HepG2 (cell line): ENCODE data around the gene UBE2E1. TPM values are rescaled to one million over a fixed set of nuclear protein-coding genes. Genes with fewer than 3 reads are reported as not detected.
A peak's percentile ranks its signal among the peaks of the same experiment; 100 is the strongest.

ENCODE experiments used
- ATAC-seq: fragments of 200-7000 bp; cut with Tn5 transposase; 3 replicates; pipeline ENCODE4 v1.9.1; 2020; ENCODE audit warnings: mild to moderate bottlenecking, moderate library complexity
- BruUV-seq: library from RNA; stranded (reverse); fragments of 400-500 nt; replicated peaks from 2 replicates; lab custom pipeline; 2021; lab: Mats Ljungman, UMichigan
- CTCF ChIA-PET: fragments of 300-600 bp; formaldehyde crosslinking; extraction: SDS; loops from one replicate; lab custom pipeline; 2021; ENCODE audit warnings: low total read pairs, inconsistent platforms, low intra/inter-chr PET ratio; lab: Yijun Ruan, JAX
- POLR2A ChIA-PET: fragments of 350-600 bp; sonication (Branson Sonifier 250); formaldehyde crosslinking; loops from one replicate; lab custom pipeline; 2020; ENCODE audit warnings: antibody characterized with exemption, inconsistent platforms; lab: Yijun Ruan, JAX
- DNase-seq: peaks from one replicate; pipeline ENCODE4 v3.0.0-alpha.2; 2015; ENCODE audit warnings: low spot score
- FAIRE-seq: peaks from 3 replicates; lab custom pipeline; 2011; peaks lifted over from hg19 to GRCh38; lab: Jason Lieb, UNC
- H2AFZ ChIP-seq: one replicate; pipeline ENCODE4 v1.6.1; 2011; ENCODE audit warnings: low read length, inconsistent platforms
- H3K27ac ChIP-seq: fragments of 300-600 bp; 3 replicates; pipeline ENCODE4 v1.8.0; 2011; ENCODE audit warnings: mixed run types, mild to moderate bottlenecking, mixed read lengths, low read length, inconsistent platforms; ENCODE audit not compliant: insufficient read depth; ENCODE audit errors: extremely low read length
- H3K27me3 ChIP-seq, 2 experiments: fragments of 200-600 bp in 1 of 2; 2 replicates in 1 of 2; 3 replicates in 1 of 2; pipeline versions ENCODE4 v1.6.0 to v1.8.0; 2011; ENCODE audit warnings: low read length in 2 of 2, mild to moderate bottlenecking in 2 of 2, moderate library complexity in 2 of 2, inconsistent platforms in 1 of 2; ENCODE audit not compliant: insufficient read depth in 2 of 2, control insufficient read depth in 1 of 2
- H3K36me3 ChIP-seq, 2 experiments: fragments of 200-600 bp in 1 of 2; replicated peaks in 1 of 2; 2 replicates in 1 of 2; 3 replicates in 1 of 2; pipeline versions ENCODE4 v1.5.1 to v1.8.0; 2011; ENCODE audit warnings: low read length in 2 of 2, inconsistent platforms in 1 of 2; ENCODE audit not compliant: insufficient read depth in 2 of 2, control insufficient read depth in 1 of 2
- H3K4me1 ChIP-seq: 2 replicates; pipeline ENCODE4 v1.5.1; 2012; ENCODE audit warnings: low read length, inconsistent platforms; ENCODE audit not compliant: insufficient read depth
- H3K4me2 ChIP-seq: 2 replicates; pipeline ENCODE4 v1.6.0; 2011; ENCODE audit warnings: low read depth, low read length, inconsistent platforms
- H3K4me3 ChIP-seq, 3 experiments: fragments of 200-600 bp in 1 of 3; sonication (generic), shearing (Covaris generic) in 1 of 3; replicated peaks in 1 of 3; 2 replicates each; pipeline ENCODE4 v1.5.1; 2011 to 2016; ENCODE audit warnings: low read length in 3 of 3, inconsistent platforms in 2 of 3, low read depth in 2 of 3, mild to moderate bottlenecking in 2 of 3, control low read depth in 1 of 3, mixed read lengths in 1 of 3; ENCODE audit not compliant: insufficient read depth in 1 of 3
- H3K79me2 ChIP-seq: one replicate; pipeline ENCODE4 v1.6.1; 2011; ENCODE audit warnings: low read length, inconsistent platforms; ENCODE audit not compliant: insufficient read depth
- H3K9ac ChIP-seq: 2 replicates; pipeline ENCODE4 v1.6.0; 2011; ENCODE audit warnings: mild to moderate bottlenecking, low read depth, low read length, inconsistent platforms; ENCODE audit not compliant: insufficient read depth
- H3K9me3 ChIP-seq: 2 replicates; pipeline ENCODE4 v1.5.1; 2012; ENCODE audit warnings: mild to moderate bottlenecking, low read length
- H4K20me1 ChIP-seq: 2 replicates; pipeline ENCODE4 v1.6.0; 2011; ENCODE audit warnings: inconsistent platforms, mild to moderate bottlenecking, low read length, moderate library complexity; ENCODE audit not compliant: insufficient read depth
- ARNT ChIP-seq: fragments of 450-650 bp; IDR thresholded peaks from 2 replicates; pipeline ENCODE4 v1.6.1; 2017
- FOXK1 ChIP-seq: sonication (generic); formaldehyde crosslinking; IDR thresholded peaks from 2 replicates; pipeline ENCODE4 v1.4.0; 2020; ENCODE audit warnings: low read depth, missing genetic modification reagents, borderline replicate concordance
- HNF4G ChIP-seq, 2 experiments: sonication (generic) in 1 of 2; formaldehyde crosslinking in 1 of 2; IDR thresholded peaks; 2 replicates each; pipeline versions ENCODE4 v1.4.0 to v1.6.1; 2011 to 2020; ENCODE audit warnings: borderline replicate concordance in 2 of 2, low read depth in 2 of 2, mild to moderate bottlenecking in 2 of 2, low read length in 1 of 2, missing genetic modification reagents in 1 of 2, moderate library complexity in 1 of 2
- PCBP1 ChIP-seq: fragments of 200-400 bp; formaldehyde crosslinking; IDR thresholded peaks from 2 replicates; pipeline ENCODE4 v1.6.1; 2017; ENCODE audit warnings: mild to moderate bottlenecking, low read depth, low read length, borderline replicate concordance
- PITX1 ChIP-seq: sonication (generic); formaldehyde crosslinking; IDR thresholded peaks from 2 replicates; pipeline ENCODE4 v1.5.1; 2020; ENCODE audit warnings: mild to moderate bottlenecking, missing genetic modification reagents
- SMARCE1 ChIP-seq: fragments of 450-650 bp; IDR thresholded peaks from 2 replicates; pipeline ENCODE4 v1.6.1; 2017; ENCODE audit warnings: borderline replicate concordance
- TEAD2 ChIP-seq: sonication (generic); formaldehyde crosslinking; IDR thresholded peaks from 2 replicates; pipeline ENCODE4 v1.9.0; 2021; ENCODE audit warnings: missing genetic modification reagents
- ZKSCAN1 ChIP-seq: fragments of 150-350 bp; IDR thresholded peaks from 2 replicates; pipeline ENCODE4 v1.6.1; 2014; ENCODE audit warnings: low read length
- ZNF275 ChIP-seq: sonication (generic); formaldehyde crosslinking; IDR thresholded peaks from 2 replicates; pipeline ENCODE4 v1.8.0; 2022; ENCODE audit warnings: missing genetic modification reagents, mild to moderate bottlenecking, inconsistent platforms, borderline replicate concordance
- ZNF431 ChIP-seq: sonication (generic); formaldehyde crosslinking; IDR thresholded peaks from 2 replicates; pipeline ENCODE4 v1.9.0; 2022; ENCODE audit warnings: missing genetic modification reagents, low read depth, mild to moderate bottlenecking, borderline replicate concordance
- WGBS: methylation state at CpG from one replicate; pipeline ENCODE4 v1.1.6; 2017; ENCODE audit warnings: low lambda C conversion rate; 5-methylcytosine and 5-hydroxymethylcytosine counted together
- in situ Hi-C: cut with HindIII; loops from 2 replicates; pipeline ENCODE4 v1.10.0; 2017; ENCODE audit warnings: low pct_unique_long_range_greater_than_20kb; ENCODE audit not compliant: extremely low pct_ligation_motif_present
- intact Hi-C: fragments of 100-400 bp; cut with micrococcal nuclease; formaldehyde crosslinking; loops from one replicate; pipeline ENCODE4 v1.10.0; 2022; ENCODE audit not compliant: unreplicated experiment
- polyA plus RNA-seq, 8 experiments: library from polyadenylated mRNA; depleted of rRNA in 3 of 8; stranded (reverse) in 7 of 8; unstranded in 1 of 8; fragments of >200 nt; fragmentation: Illumina TruSeq in 4 of 8; extraction: Trizol in 4 of 8; gene quantifications; 2 replicates each; pipeline versions ENCODE4 v1.2.1 to v1.2.3, GENCODE V29; 2011 to 2016; ENCODE audit warnings: low read depth in 4 of 8, missing spikeins in 1 of 8, mixed read lengths in 1 of 8; ENCODE audit not compliant: insufficient read depth in 1 of 8
- total RNA-seq, 5 experiments: library from RNA; depleted of rRNA; stranded (reverse); fragments of >200 nt; fragmentation: Illumina TruSeq; extraction: Trizol; gene quantifications; 2 replicates each; pipeline ENCODE4 v1.2.3, GENCODE V29; 2016; ENCODE audit warnings: low read depth in 1 of 5
- TF ChIP-seq, protein P1 (sequence below): IDR thresholded peaks from 2 replicates; pipeline ENCODE4 v1.6.1; 2012; ENCODE audit warnings: low read length, improper control_type of control experiment
- TF ChIP-seq, protein P2 (sequence below): sonication (generic); formaldehyde crosslinking; IDR thresholded peaks from 2 replicates; pipeline ENCODE4 v1.4.0; 2020; ENCODE audit warnings: missing genetic modification reagents, borderline replicate concordance

The UBE2E1 gene
- total and polyA plus RNA-seq, 2 of the 13 experiments (the other 11 are each of a cell fraction or from before 2014, with no cell fraction given), result 55.4 to 61.8 TPM

DNA sequence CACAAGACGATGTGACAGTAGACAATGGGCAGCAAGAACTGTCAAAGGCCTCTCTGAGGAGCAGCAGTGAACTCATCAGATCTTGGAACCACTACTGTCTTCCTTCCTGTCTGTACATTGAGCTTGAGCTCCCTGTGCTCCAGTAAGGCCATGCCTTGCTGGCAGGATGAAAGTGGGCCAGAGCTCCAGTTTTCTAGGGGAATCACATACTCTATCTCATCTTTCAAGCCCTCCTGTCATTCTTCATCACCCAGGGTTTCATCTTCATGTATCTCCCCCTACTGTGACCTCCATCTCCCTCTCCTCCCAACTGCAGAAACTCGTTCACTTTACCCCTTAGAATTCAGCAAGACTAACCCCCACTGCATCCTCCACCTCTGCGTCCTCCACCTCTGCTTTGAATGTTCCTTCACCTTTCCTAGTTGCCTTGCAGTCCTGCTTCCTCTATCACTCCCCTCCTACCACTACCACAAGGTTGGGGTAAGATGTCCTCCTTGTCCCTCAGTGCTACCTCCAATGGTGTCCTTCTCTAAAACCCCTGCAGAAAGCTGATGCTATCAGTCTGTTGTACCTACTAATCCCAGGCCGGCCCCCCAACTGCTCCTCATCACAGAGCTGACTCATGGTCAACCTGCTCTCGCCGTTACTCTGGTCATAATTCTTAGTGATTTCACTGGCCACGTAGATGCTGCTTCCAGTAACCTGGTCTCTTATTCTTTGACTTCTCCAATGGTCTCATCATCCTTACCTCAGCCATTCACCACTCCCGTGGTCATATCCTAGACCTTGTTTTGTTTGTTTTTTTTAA lies 88.7 kb downstream of the UBE2E1 start:
- Histone ChIP-seq H3K4me1 (no peaks in the 10 kb centered on the region), H4K20me1 (no peaks in the 10 kb centered on the region), H3K9me3 (no peaks in the 10 kb centered on the region), H3K27me3 (no peaks in the 10 kb centered on the region), H3K79me2 (no peaks in the 10 kb centered on the region), H2AFZ (no peak overlapping the region), H3K4me2 (no peak overlapping the region), H3K27ac (no peak overlapping the region), H3K36me3 (peaks cover 6 to 30% of the 10 kb centered on the region in 2 experiments), H3K4me3 (no peak overlapping the region), H3K9ac (no peak overlapping the region)
- intact Hi-C loops (no loop called here), in situ Hi-C loops (no loop called here)
- CTCF ChIA-PET, result no interaction called here
- no peak for DNase-seq
- BruUV-seq, result no TSS peak
- POLR2A ChIA-PET, result no interaction called here
- peak; percentile 28 for ATAC-seq
- WGBS, result 94% methylated on average over 8 of the region's 8 CpGs
- no peak for FAIRE-seq
- TF ChIP-seq ZKSCAN1 (no peak), TEAD2 (CRISPR knock-in tag) (no peak), SMARCE1 (no peak), ZNF275 (CRISPR knock-in tag) (no peak), HNF4G (IDR thresholded peaks at IDR 0.05; ENCODE audit: borderline replicate concordance, low read depth, low read length) (no peak), HNF4G (CRISPR knock-in tag; IDR thresholded peaks at IDR 0.05; ENCODE audit: borderline replicate concordance, low read depth) (no peak), ZNF431 (CRISPR knock-in tag) (no peak), FOXK1 (CRISPR knock-in tag) (no peak), PCBP1 (no peak), PITX1 (CRISPR knock-in tag) (no peak), ARNT (no peak)
- TF ChIP-seq, protein P1, sequence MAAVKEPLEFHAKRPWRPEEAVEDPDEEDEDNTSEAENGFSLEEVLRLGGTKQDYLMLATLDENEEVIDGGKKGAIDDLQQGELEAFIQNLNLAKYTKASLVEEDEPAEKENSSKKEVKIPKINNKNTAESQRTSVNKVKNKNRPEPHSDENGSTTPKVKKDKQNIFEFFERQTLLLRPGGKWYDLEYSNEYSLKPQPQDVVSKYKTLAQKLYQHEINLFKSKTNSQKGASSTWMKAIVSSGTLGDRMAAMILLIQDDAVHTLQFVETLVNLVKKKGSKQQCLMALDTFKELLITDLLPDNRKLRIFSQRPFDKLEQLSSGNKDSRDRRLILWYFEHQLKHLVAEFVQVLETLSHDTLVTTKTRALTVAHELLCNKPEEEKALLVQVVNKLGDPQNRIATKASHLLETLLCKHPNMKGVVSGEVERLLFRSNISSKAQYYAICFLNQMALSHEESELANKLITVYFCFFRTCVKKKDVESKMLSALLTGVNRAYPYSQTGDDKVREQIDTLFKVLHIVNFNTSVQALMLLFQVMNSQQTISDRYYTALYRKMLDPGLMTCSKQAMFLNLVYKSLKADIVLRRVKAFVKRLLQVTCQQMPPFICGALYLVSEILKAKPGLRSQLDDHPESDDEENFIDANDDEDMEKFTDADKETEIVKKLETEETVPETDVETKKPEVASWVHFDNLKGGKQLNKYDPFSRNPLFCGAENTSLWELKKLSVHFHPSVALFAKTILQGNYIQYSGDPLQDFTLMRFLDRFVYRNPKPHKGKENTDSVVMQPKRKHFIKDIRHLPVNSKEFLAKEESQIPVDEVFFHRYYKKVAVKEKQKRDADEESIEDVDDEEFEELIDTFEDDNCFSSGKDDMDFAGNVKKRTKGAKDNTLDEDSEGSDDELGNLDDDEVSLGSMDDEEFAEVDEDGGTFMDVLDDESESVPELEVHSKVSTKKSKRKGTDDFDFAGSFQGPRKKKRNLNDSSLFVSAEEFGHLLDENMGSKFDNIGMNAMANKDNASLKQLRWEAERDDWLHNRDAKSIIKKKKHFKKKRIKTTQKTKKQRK, result no peak
- TF ChIP-seq, protein P2, sequence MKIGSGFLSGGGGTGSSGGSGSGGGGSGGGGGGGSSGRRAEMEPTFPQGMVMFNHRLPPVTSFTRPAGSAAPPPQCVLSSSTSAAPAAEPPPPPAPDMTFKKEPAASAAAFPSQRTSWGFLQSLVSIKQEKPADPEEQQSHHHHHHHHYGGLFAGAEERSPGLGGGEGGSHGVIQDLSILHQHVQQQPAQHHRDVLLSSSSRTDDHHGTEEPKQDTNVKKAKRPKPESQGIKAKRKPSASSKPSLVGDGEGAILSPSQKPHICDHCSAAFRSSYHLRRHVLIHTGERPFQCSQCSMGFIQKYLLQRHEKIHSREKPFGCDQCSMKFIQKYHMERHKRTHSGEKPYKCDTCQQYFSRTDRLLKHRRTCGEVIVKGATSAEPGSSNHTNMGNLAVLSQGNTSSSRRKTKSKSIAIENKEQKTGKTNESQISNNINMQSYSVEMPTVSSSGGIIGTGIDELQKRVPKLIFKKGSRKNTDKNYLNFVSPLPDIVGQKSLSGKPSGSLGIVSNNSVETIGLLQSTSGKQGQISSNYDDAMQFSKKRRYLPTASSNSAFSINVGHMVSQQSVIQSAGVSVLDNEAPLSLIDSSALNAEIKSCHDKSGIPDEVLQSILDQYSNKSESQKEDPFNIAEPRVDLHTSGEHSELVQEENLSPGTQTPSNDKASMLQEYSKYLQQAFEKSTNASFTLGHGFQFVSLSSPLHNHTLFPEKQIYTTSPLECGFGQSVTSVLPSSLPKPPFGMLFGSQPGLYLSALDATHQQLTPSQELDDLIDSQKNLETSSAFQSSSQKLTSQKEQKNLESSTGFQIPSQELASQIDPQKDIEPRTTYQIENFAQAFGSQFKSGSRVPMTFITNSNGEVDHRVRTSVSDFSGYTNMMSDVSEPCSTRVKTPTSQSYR, result no peak
